GM21390 (cell line): ENCODE measurements around the gene KRT33B.
"Not testable (repeated sequence)": the region's sequence is repeated elsewhere in the genome, so short reads cannot be mapped to it uniquely, and the experiment has no call there.

Source experiments
- ATAC-seq: cut with Tn5 transposase; IDR thresholded peaks from one replicate; pipeline ENCODE4 v1.9.1; 2021; ENCODE audit not compliant: unreplicated experiment

The KRT33B gene

GRCh38 chr17:41350381-41350878 is 19.2 kb downstream of the KRT33B start, which contains the start of gene KRT33A:
TSS of gene KRT33A (minus strand) at chr17:41350828. CDS start at chr17:41350767, 61 bp downstream.
- ATAC-seq, result not testable (repeated sequence)

GRCh38 chr17:41347869-41348760 is 21.5 kb downstream of the KRT33B start:
- no peak for ATAC-seq

GRCh38 chr17:41346421-41346820 is 23.2 kb downstream of the KRT33B start:
- ATAC-seq, result not testable (repeated sequence)

GRCh38 chr17:41345992-41346391 is 23.6 kb downstream of the KRT33B start:
- ATAC-seq, result no peak

GRCh38 chr17:41343029-41343428 is 26.6 kb downstream of the KRT33B start:
- ATAC-seq, result no peak

GRCh38 chr17:41340934-41341861 is 28.4 kb downstream of the KRT33B start:
- no peak for ATAC-seq

GRCh38 chr17:41340494-41340893 is 29.1 kb downstream of the KRT33B start:
- no peak for ATAC-seq

GRCh38 chr17:41339571-41340172 is 29.9 kb downstream of the KRT33B start:
- ATAC-seq, result no peak

- no peak for ATAC-seq
Observed at GRCh38 chr17:41338961-41339485, 30.6 kb downstream of the KRT33B start.

GRCh38 chr17:41335747-41336146 is 33.9 kb downstream of the KRT33B start:
- ATAC-seq, result no peak

- no peak for ATAC-seq
Observed at GRCh38 chr17:41334385-41335305, 35.0 kb downstream of the KRT33B start.

GRCh38 chr17:41333836-41334235 is 35.8 kb downstream of the KRT33B start:
- ATAC-seq, result no peak

GRCh38 chr17:41333098-41333497 is 36.5 kb downstream of the KRT33B start:
- no peak for ATAC-seq

GRCh38 chr17:41332239-41332638 is 37.4 kb downstream of the KRT33B start:
- no peak for ATAC-seq

GRCh38 chr17:41331606-41332005 is 38.0 kb downstream of the KRT33B start:
- no peak for ATAC-seq

GRCh38 chr17:41329279-41329948 is 40.2 kb downstream of the KRT33B start:
- ATAC-seq, result no peak

GRCh38 chr17:41328207-41328606 is 41.4 kb downstream of the KRT33B start:
- ATAC-seq, result no peak

GRCh38 chr17:41327411-41328120 is 42.0 kb downstream of the KRT33B start:
- ATAC-seq, result no peak
